Karpas-422 (cell line): Measurements from ENCODE around the gene HUWE1. TPM values are rescaled to one million over a fixed set of nuclear protein-coding genes. Genes with fewer than 3 reads are reported as not detected.
"Not testable (repeated sequence)": the region's sequence is repeated elsewhere in the genome, so short reads cannot be mapped to it uniquely, and the experiment has no call there.

Experiments
- DNase-seq: peaks from one replicate; pipeline ENCODE4 v3.0.0-alpha.2; 2015
- H2AFZ ChIP-seq: fragments of 200-600 bp; sonication (generic); 2 replicates; pipeline ENCODE4 v1.6.1; 2014; ENCODE audit warnings: antibody characterized with exemption, low read length, mixed read lengths
- H3K27ac ChIP-seq: fragments of 200-600 bp; sonication (generic); 2 replicates; pipeline ENCODE4 v1.5.1; 2014; ENCODE audit warnings: mild to moderate bottlenecking, low read length, moderate library complexity
- H3K27me3 ChIP-seq: fragments of 200-600 bp; sonication (generic); 2 replicates; pipeline ENCODE4 v1.6.1; 2014; ENCODE audit warnings: low read length, mixed read lengths
- H3K36me3 ChIP-seq: fragments of 200-600 bp; sonication (generic); 2 replicates; pipeline ENCODE4 v1.6.1; 2014; ENCODE audit warnings: low read length, mixed read lengths; ENCODE audit not compliant: insufficient read depth
- H3K4me1 ChIP-seq: fragments of 200-600 bp; sonication (generic); 2 replicates; pipeline ENCODE4 v1.6.1; 2014; ENCODE audit warnings: mild to moderate bottlenecking, low read length, mixed read lengths
- H3K4me2 ChIP-seq: fragments of 200-600 bp; sonication (generic); 2 replicates; pipeline ENCODE4 v1.6.1; 2014; ENCODE audit warnings: low read length, low read depth, mild to moderate bottlenecking; ENCODE audit not compliant: poor library complexity, severe bottlenecking
- H3K4me3 ChIP-seq: fragments of 200-600 bp; sonication (generic); 2 replicates; pipeline ENCODE4 v1.5.1; 2014; ENCODE audit warnings: mild to moderate bottlenecking, antibody characterized with exemption, low read length, mixed read lengths
- H3K79me2 ChIP-seq: fragments of 200-600 bp; sonication (generic); 2 replicates; pipeline ENCODE4 v1.6.1; 2014; ENCODE audit warnings: mild to moderate bottlenecking, low read length, mixed read lengths
- H3K9ac ChIP-seq: fragments of 200-600 bp; sonication (generic); 2 replicates; pipeline ENCODE4 v1.6.0; 2014; ENCODE audit warnings: low read length
- H3K9me2 ChIP-seq: fragments of 200-600 bp; sonication (generic), shearing (Covaris generic); replicated peaks from 2 replicates; pipeline ENCODE4 v1.6.0; 2014; ENCODE audit warnings: mild to moderate bottlenecking, low read length, moderate library complexity; ENCODE audit not compliant: insufficient read depth
- H3K9me3 ChIP-seq: fragments of 300-700, 200-600 bp; sonication (generic); 2 replicates; pipeline ENCODE4 v1.6.1; 2014; ENCODE audit warnings: low read length, mixed read lengths
- H4K20me1 ChIP-seq: fragments of 200-600 bp; sonication (generic); 2 replicates; pipeline ENCODE4 v1.6.1; 2014; ENCODE audit warnings: mild to moderate bottlenecking, antibody characterized with exemption, low read length, low read depth; ENCODE audit not compliant: insufficient read depth
- total RNA-seq: library from RNA; depleted of rRNA; stranded (reverse); fragments of >200 nt; shearing (Covaris generic); gene quantifications from 2 replicates; pipeline ENCODE4 v1.2.3, GENCODE V29; 2014; ENCODE audit warnings: low replicate concordance

The HUWE1 gene
- total RNA-seq, 1 experiment from 2014 or later: 104 TPM

DNA sequence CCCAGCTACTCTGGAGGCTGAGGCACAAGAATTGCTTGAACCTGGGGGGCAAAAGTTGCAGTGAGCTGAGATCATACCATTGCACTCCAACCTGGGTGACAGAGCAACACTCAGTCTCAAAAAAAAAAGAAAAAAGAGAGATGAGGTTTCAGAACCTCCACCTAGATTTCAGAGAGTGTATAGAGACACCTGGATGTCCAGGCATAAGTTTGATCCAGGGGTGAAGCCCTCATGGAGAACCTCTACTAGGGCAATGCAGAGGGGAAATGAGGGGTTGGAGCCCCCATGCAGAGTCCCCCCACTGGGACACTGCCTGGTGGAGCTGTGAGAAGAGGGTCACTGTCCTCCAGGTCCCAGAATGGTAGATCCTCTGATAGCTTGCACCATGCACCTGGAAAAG lies 159.5 kb downstream of the HUWE1 start:
- H3K4me3 ChIP-seq: no peak overlapping the region
- H3K27ac ChIP-seq: no peak overlapping the region
- H3K27me3 ChIP-seq: no peaks in the 10 kb centered on the region
- H2AFZ ChIP-seq: no peak overlapping the region
- H3K4me1 ChIP-seq: no peaks in the 10 kb centered on the region
- no peaks in the 10 kb centered on the region; the same call in 1 of the 2 replicates for H3K9me3 ChIP-seq
- no peaks in the 10 kb centered on the region for H3K9me2 ChIP-seq
- no peak overlapping the region for H3K9ac ChIP-seq
- no peaks in the 10 kb centered on the region for H3K36me3 ChIP-seq
- H4K20me1 ChIP-seq: no peaks in the 10 kb centered on the region
- DNase-seq: no peak
- no peak overlapping the region for H3K4me2 ChIP-seq
- no peaks in the 10 kb centered on the region for H3K79me2 ChIP-seq

DNA sequence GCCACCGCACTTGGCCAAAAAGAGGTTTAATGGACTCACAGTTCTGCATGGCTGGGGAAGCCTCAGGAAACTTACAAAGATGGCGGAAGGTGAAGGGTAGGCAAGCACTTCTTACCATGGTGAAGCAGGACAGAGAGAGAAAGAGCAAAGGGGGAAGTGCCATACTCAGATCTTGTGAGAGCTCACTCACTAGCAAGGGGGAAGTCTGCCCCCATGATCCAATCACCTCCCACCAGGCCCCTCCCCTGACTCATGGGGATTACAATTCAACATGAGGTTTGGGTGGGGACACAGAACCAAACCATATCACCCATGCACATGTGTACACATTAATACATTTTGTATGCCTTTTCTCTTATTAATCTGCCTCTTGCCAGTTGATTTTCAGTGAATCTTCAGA lies 175.2 kb downstream of the HUWE1 start:
- H3K36me3 ChIP-seq: no peaks in the 10 kb centered on the region
- no peaks in the 10 kb centered on the region for H3K9me3 ChIP-seq
- no peak overlapping the region for H2AFZ ChIP-seq
- H3K4me2 ChIP-seq: no peak overlapping the region
- H3K27ac ChIP-seq: no peak overlapping the region
- no peak for DNase-seq
- no peaks in the 10 kb centered on the region for H3K27me3 ChIP-seq
- H3K79me2 ChIP-seq: no peaks in the 10 kb centered on the region
- no peaks in the 10 kb centered on the region for H3K4me1 ChIP-seq
- H4K20me1 ChIP-seq: no peaks in the 10 kb centered on the region
- no peak overlapping the region for H3K9ac ChIP-seq
- no peaks in the 10 kb centered on the region for H3K9me2 ChIP-seq
- H3K4me3 ChIP-seq: no peak overlapping the region

DNA sequence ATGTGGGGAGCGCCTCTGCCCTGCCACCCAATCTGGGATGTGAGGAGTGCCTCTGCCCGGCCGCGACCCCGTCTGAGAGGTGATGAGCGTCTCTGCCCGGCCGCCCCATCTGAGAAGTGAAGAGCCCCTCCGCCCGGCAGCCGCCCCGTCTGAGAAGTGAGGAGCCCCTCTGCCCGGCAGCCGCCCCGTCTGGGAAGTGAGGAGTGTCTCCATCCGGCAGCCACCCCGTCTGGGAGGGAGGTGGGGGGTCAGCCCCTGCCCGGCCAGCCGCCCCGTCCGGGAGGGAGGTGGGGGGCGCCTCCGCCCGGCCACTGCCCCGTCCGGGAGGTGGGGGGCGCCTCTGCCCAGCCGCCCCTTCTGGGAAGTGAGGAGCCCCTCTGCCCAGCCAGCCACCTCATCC lies 182.5 kb downstream of the HUWE1 start:
- H3K9ac ChIP-seq, H3K9me3 ChIP-seq, H2AFZ ChIP-seq, H3K9me2 ChIP-seq, DNase-seq, H3K27ac ChIP-seq, H3K79me2 ChIP-seq, H3K4me1 ChIP-seq, H3K36me3 ChIP-seq, H3K4me3 ChIP-seq, H3K27me3 ChIP-seq, H4K20me1 ChIP-seq, H3K4me2 ChIP-seq: not testable (repeated sequence)

DNA sequence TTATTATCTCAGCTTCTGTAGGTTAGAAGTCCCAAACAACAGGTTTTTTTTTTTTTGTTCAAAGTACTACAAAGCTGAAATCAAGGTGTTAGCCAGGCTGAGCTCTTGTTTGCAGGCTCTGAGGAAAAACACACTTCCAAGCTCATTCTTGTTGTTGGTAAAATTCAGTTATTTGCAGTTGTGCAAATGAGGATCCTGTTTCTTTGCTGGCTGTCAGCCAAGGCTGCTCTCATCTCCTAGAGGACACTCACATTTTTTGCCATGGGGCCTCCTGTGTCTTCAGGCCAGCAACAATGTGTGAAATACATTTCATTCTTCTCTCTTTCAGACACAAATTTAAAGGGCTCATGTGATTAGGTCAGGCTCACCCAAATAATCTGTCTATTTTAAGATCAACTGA lies 192.1 kb downstream of the HUWE1 start:
- H3K36me3 ChIP-seq: no peaks in the 10 kb centered on the region
- H3K27ac ChIP-seq: no peak overlapping the region
- H3K9me3 ChIP-seq: no peaks in the 10 kb centered on the region
- no peaks in the 10 kb centered on the region for H3K79me2 ChIP-seq
- no peaks in the 10 kb centered on the region for H4K20me1 ChIP-seq
- H3K27me3 ChIP-seq: no peaks in the 10 kb centered on the region
- H3K9ac ChIP-seq: no peak overlapping the region
- DNase-seq: no peak
- no peaks in the 10 kb centered on the region for H3K9me2 ChIP-seq
- H2AFZ ChIP-seq: no peak overlapping the region
- no peak overlapping the region for H3K4me3 ChIP-seq
- no peak overlapping the region for H3K4me2 ChIP-seq
- no peaks in the 10 kb centered on the region for H3K4me1 ChIP-seq

DNA sequence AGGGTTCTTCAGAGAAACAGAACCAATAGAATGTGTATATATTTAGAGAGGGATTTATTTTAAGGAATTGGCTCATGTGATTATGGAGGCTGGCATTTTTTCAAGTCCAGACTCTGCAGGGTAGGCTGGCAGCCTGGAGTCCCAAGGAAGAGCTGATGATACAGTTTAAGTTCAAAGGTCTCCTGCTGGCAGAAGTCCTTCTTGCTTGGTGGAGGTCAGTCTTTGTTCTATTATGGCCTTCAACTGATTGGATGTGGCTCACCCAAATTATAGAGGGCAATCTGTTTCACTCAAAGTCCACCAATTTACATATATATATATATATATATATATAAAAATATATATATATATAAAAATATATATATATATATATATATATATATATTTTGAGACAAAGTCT lies 200.2 kb downstream of the HUWE1 start:
- no peak overlapping the region for H2AFZ ChIP-seq
- H3K9me2 ChIP-seq: no peaks in the 10 kb centered on the region
- DNase-seq: no peak
- no peak overlapping the region for H3K9ac ChIP-seq
- H3K9me3 ChIP-seq: no peaks in the 10 kb centered on the region
- H3K27me3 ChIP-seq: no peaks in the 10 kb centered on the region
- no peak overlapping the region for H3K4me2 ChIP-seq
- H3K4me3 ChIP-seq: no peak overlapping the region
- H3K27ac ChIP-seq: no peak overlapping the region
- H3K36me3 ChIP-seq: no peaks in the 10 kb centered on the region
- H3K79me2 ChIP-seq: no peaks in the 10 kb centered on the region
- no peaks in the 10 kb centered on the region for H3K4me1 ChIP-seq
- H4K20me1 ChIP-seq: no peaks in the 10 kb centered on the region

DNA sequence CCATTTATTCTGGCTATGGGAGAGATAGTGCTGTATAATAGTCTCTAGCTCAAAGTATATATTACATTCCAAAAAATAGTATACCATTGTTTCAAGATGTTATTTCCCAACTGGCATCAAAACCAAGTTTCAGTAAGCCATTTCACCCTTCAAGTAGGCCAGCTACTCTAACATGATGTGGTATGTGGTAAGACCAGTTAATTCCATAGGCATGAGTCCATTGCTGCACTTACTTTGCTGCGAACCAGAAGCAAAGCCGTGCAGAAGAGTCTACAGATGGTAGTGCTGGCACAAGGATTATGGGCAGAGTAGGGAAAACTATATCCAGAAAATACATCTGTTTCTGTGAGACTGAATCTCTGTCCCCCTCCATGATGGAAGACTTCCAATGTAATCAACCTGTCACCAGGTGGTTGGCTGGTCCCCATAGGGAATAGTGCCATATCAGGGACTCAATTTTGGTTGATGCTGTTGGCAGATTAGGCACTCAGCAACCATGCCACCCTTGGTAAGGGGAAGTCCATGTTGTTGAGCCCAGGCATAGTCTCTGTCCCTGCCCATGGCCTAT lies 202.6 kb downstream of the HUWE1 start:
- H3K27me3 ChIP-seq: no peaks in the 10 kb centered on the region
- no peak for DNase-seq

DNA sequence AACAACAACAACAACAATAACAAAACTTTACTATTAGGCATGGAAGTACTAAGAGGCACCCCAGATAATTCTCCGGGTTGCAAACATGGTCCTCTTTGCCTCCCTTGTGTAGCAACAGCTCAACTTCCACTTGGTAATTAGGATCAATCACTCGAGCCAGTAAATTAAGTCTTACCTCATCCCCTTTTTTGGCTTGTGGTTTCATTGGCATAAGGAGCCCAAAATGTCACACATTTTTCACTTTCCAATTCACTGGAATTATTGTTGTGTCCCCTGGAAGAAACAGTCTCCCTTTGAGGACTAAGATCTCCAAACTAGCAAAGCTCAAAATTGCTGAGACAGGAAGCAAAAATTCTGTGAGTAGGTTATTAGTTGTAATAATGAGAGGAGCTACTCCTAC lies 203.1 kb downstream of the HUWE1 start:
- Histone ChIP-seq H3K4me2 (no peak overlapping the region), H3K4me1 (no peaks in the 10 kb centered on the region), H3K79me2 (no peaks in the 10 kb centered on the region), H3K27me3 (no peaks in the 10 kb centered on the region), H3K27ac (no peak overlapping the region), H3K4me3 (no peak overlapping the region), H3K9ac (no peak overlapping the region), H3K36me3 (no peaks in the 10 kb centered on the region), H3K9me2 (no peaks in the 10 kb centered on the region), H4K20me1 (no peaks in the 10 kb centered on the region), H2AFZ (no peak overlapping the region), H3K9me3 (no peaks in the 10 kb centered on the region)
- DNase-seq: no peak

More for the DNA sequence above, 202.6 kb downstream of the HUWE1 start:
- Histone ChIP-seq H3K9me3 (no peaks in the 10 kb centered on the region), H3K9ac (no peak overlapping the region), H2AFZ (no peak overlapping the region), H4K20me1 (no peaks in the 10 kb centered on the region), H3K27ac (no peak overlapping the region), H3K4me3 (no peak overlapping the region), H3K9me2 (no peaks in the 10 kb centered on the region), H3K36me3 (no peaks in the 10 kb centered on the region), H3K79me2 (no peaks in the 10 kb centered on the region), H3K4me1 (no peaks in the 10 kb centered on the region), H3K4me2 (no peak overlapping the region)
